HG03064 (cell line): ENCODE measurements around the gene ZNF860.
"Not testable (repeated sequence)": the region's sequence is repeated elsewhere in the genome, so short reads cannot be mapped to it uniquely, and the experiment has no call there.

Experiments used
- ATAC-seq: cut with Tn5 transposase; IDR thresholded peaks from one replicate; pipeline ENCODE4 v1.9.1; 2021; ENCODE audit warnings: low read depth; ENCODE audit not compliant: unreplicated experiment

The ZNF860 gene

GRCh38 chr3:31960793-31961431 lies 20.6 kb upstream of the ZNF860 start:
- ATAC-seq, result no peak

- no peak for ATAC-seq
These were observed 18.7 kb upstream of the ZNF860 start for GRCh38 chr3:31962801-31963205.

- no peak for ATAC-seq
These were observed 14.5 kb upstream of the ZNF860 start for GRCh38 chr3:31966978-31967591.

DNA sequence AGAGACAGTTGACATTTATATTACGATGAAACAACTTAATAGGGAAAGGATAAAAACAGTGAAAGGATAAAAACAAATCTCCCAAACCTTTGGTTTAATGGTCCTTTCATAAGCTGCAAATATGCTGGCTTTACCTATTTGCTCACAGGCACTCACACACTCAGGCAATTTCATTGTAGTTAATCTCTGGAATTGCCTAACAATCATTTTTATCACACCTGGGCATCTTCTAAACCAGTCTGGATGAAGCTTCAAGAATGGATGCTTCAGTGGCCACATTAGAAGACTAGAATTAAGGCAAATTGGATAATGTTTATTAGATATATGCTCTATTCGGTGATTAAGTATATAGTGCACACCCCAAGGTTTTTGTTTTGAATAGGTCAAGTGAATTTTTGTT lies 14.0 kb upstream of the ZNF860 start:
- no peak for ATAC-seq

DNA sequence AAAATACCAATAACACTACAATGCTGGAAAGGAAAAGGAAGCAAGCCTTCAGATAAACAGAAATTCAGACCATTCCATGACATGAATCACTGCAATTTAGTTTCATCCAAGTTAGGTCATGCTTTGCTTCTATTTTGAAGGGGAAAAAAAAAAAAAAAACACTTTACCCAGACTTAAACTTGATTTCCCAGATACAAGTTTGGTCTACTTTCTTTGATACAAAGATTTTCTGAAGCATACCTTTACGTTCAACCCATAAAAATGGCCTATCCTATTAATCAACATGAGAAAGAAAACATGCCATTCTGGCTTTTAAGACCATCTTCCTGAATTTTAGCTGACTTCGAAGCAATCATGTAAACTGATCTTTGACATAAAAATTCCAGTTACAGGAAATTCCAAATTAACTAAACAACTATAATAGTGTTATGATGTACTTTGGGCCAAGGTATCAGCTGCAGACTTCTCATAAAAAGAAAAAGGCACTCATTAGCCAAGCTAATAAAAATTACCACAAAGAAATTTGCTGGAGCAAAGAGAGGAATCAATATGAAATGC lies 13.1 kb upstream of the ZNF860 start:
- ATAC-seq, result no peak

DNA sequence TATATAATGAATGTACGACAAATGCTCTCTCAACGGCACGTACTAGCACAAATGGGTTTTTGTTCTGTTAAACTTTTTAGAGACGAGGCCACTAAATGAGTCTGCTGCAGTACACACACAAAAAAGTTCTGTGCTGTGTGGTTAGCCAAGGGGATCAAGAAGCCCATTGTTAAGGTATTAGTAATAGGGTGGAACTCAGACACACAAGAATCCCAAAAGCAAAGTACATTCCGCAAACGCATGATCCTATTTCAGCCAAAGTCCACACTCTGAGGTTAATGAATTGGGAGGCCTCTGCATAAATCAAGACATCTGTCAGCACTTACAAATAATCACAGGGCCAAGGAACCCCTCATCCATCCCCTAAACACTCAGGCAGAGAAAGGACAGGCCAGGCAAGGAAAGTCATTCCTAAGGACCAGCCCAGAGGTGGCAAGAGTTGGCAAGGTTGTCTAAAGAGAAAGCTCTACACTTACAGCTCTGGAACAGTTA lies 12.6 kb upstream of the ZNF860 start:
- no peak for ATAC-seq

DNA sequence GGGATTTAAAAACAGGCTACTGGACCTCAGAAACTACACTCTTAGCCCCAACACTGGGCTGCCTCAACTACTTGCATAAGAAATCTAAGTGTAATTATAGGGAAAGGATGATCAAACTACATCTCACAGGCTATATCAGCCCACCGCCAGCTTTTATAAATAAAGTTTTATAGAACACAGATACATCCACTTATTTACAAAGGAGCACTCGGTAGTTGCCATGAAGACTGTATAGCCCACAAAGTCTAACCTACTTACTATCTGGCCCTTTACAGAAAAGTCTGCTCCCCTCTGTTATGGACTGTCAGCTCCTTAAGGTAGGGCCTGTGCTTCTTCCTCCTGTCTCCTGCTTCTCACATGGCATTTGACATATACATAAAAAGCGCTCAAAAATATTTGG lies 9.9 kb upstream of the ZNF860 start:
- no peak for ATAC-seq

GRCh38 chr3:31973081-31973480 lies 8.5 kb upstream of the ZNF860 start:
- ATAC-seq, result no peak

DNA sequence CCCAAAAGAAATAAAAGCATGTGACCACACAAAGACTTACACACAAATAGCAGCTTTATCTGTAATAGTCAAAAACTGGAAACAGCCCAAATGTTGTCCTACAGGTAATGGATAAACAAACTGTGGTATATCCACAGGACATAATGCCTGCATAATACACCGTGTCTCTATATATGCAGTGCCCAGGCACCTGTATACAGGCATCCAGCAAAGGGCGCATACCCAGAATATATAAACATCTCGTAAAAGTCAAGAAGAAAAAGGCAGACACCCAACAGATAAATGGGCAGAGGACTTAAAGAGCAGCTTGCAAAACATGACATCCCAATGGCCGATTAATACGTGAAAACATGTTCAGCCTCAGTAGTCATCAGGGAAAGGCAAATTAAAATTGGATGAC lies 7.7 kb upstream of the ZNF860 start:
- no peak for ATAC-seq

- no peak for ATAC-seq
These were observed 7.1 kb upstream of the ZNF860 start for GRCh38 chr3:31974471-31974870.

GRCh38 chr3:31974964-31975363 lies 6.6 kb upstream of the ZNF860 start:
- no peak for ATAC-seq

DNA sequence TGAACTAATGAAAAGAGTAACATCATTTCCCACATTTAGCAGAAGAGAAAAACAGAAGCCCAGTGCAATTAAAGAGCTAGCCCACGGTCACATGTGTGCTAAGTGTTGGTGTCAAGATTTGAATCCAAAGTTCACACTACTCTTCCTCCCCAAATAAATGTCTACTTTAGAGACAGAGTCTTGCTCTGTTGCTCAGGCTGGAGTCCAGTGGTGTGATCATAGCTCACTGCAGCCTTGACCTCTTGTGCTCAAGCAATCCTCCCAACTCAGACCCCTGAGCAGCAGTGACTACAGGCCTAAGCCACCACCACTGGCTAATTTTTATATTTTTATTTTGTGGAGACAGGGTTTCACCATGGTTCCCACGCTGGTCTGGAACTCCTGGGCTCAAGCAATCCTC lies 5.2 kb upstream of the ZNF860 start:
- no peak for ATAC-seq

DNA sequence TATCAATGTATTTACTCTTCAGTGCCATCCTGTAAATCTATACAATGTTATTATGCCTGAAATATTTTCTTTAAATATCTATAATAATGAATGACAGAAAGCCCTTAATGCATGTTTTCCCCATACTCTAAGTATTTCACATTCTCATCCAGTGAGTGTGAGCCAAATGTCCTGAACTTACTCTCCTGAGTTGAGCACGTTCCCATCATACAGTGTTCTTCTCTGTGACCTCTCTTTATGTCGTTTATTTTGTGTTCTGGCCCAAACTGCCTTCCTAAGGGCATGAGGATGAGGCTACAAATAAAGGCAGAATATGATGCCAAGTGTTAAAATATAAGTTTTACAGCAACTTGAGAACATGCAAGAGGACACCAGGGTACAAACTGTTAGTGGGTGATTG lies 3.8 kb upstream of the ZNF860 start:
- ATAC-seq, result no peak

- no peak for ATAC-seq
These were observed 3.0 kb upstream of the ZNF860 start for GRCh38 chr3:31978553-31978952.

DNA sequence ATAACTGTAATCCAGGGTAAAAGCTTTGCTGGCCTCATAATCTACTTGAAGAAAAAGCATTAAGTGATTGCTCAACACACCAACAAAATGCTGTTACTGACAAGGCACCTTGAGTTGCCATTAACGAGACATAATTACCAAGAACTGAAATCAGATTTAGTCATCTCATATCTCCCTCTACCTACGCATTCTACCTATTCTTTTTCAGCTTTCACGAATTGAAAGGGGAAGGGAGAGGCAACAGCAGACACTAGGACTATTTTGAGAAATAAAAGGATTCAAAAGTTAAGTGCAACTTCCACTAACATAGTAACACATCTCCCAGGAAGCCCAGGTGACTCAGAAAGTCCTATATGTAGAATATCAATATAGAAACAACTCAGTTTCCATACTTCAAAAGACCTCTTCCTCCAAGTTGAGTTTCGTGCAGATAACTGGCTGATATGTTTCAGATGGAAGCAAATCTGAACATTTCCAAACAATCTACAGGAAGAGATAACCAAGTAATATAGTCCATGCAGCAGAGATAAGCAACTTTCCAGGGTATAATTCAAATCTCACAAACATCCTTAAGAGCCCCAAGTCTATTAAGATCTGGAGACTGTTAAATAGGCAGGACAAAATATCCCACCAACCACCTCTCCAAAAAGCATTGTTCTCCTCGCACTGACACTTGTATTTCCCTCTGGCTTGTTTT lies 2.4 kb upstream of the ZNF860 start:
- ATAC-seq, result no peak

DNA sequence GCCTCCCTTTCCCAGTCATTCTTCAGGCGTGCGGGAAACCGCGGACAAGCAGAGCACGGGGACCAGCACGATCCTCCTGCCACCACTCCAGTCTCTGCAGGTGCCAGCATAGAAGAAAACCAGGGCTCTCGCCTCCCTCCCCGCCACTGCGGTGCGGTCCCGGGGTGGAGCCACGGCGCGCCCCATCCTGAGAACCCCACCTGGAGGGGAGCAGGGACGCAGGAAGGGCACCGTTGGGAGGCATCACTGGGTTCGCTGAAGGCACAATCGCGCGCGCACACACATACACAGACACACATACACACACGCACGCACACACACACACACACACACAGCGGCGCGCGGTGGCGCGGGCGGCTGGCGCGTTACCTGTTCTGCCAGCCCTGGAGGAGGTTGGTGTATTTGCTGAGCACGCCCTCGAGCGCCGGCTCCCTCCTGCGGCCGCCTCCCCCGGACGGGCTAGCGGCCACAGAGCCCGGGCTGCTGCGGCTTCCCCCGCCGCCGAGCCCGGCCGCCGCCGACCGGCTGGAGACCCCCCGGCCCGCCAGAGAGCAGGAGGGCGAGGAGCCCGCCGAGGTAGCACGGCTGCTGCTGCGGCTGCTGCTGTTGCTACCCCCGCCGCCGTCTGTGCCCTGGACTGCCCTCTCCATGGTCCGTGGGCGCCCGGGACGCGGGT lies 882 bp upstream of the ZNF860 start:
- no peak for ATAC-seq

DNA sequence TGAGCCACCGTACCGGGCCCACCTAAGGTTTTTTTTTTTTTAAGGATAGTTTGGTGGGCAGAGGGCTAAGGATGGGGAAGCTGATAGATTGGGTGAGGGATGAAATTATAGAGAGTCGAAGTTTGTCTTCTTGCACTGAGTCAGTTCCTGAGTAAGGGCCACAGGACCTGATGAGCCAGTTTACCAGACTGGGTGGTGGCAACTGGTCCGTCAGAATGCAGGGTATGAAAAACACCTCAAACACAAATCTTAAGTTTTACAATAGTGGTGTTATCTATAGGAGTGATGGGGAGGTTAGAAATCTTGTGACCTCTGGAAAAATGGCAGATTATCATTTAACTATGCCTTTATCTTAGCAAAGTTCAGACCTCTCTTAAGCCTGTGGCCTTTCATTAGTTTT lies 2.8 kb downstream of the ZNF860 start:
- no peak for ATAC-seq

DNA sequence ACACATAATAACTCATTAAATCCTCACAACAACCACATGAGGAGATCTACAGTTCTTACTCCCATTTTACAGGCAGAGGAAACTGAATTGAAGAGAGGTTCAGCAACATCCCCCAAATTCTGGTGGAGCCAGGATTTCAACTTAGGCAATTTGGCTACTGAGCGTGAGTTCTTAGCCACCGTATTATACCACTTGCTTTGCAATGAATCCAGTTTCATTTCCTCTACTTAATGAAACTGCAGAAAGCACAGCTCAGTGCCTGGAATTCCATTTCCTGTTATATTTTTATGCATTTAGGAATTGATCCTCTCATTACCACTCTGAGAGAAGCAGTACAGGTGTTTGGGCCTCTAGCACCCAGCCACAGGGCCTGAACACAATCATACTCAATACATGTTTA lies 4.3 kb downstream of the ZNF860 start:
- ATAC-seq, result no peak

- ATAC-seq, result no peak
These were observed 6.7 kb downstream of the ZNF860 start for GRCh38 chr3:31988271-31988670.

GRCh38 chr3:31992995-31993394 lies 11.4 kb downstream of the ZNF860 start:
- not testable (repeated sequence) for ATAC-seq

DNA sequence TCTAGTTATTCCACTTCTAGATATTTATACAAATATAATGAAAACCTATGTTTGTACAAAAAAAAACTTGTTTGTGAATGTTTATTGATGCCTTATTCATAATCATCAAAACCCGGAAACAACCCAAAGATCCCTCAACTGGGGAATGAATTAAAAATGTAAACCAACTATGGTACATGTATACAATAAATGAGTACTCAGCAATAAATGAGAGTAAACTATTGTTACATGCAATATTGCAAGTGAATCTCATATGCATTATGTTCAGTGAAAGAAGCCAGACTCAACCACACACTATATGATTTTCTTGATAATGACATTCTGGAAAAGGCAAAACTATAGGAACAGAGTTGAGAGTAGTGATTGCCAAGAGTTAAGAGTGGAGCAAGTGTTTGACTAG lies 12.3 kb downstream of the ZNF860 start:
- no peak for ATAC-seq
